H1 (cell line): ENCODE results near the gene PARP1.

Experiments used
- ATF3 ChIP-seq: IDR thresholded peaks from 2 replicates; pipeline ENCODE4 v1.6.1; 2011; ENCODE audit warnings: low read depth, mild to moderate bottlenecking, low read length; ENCODE audit not compliant: insufficient read depth
- BACH1 ChIP-seq: IDR thresholded peaks from 2 replicates; pipeline ENCODE4 v1.6.1; 2012; ENCODE audit warnings: low read length, improper control_type of control experiment
- PHF8 ChIP-seq: fragments of 200-600 bp; sonication (generic); conservative IDR thresholded peaks from 2 replicates; pipeline ENCODE4 v1.7.1; 2012; ENCODE audit warnings: low read depth, mild to moderate bottlenecking, inconsistent platforms, low read length, moderate library complexity
- SAP30 ChIP-seq: fragments of 300-600 bp; sonication (generic); IDR thresholded peaks from 2 replicates; pipeline ENCODE4 v1.7.1; 2012; ENCODE audit warnings: low read length, moderate library complexity, mild to moderate bottlenecking, inconsistent platforms; ENCODE audit not compliant: insufficient read depth, insufficient replicate concordance
- SP1 ChIP-seq: IDR thresholded peaks from 2 replicates; pipeline ENCODE4 v1.6.1; 2011; ENCODE audit warnings: low read depth, low read length

GRCh38 chr1:226407199-226407496, 745 bp downstream of the PARP1 start:
- no peak for TF ChIP-seq ATF3
- no peak for TF ChIP-seq BACH1
- TF ChIP-seq PHF8 = no peak
- TF ChIP-seq SAP30 = no peak
- no peak for TF ChIP-seq SP1
